HG03378 (cell line): ENCODE results near the gene TANC1.

Experiments
- ATAC-seq: cut with Tn5 transposase; IDR thresholded peaks from one replicate; pipeline ENCODE4 v1.9.1; 2021; ENCODE audit warnings: mild to moderate bottlenecking, moderate library complexity; ENCODE audit not compliant: unreplicated experiment

Gene TANC1

DNA sequence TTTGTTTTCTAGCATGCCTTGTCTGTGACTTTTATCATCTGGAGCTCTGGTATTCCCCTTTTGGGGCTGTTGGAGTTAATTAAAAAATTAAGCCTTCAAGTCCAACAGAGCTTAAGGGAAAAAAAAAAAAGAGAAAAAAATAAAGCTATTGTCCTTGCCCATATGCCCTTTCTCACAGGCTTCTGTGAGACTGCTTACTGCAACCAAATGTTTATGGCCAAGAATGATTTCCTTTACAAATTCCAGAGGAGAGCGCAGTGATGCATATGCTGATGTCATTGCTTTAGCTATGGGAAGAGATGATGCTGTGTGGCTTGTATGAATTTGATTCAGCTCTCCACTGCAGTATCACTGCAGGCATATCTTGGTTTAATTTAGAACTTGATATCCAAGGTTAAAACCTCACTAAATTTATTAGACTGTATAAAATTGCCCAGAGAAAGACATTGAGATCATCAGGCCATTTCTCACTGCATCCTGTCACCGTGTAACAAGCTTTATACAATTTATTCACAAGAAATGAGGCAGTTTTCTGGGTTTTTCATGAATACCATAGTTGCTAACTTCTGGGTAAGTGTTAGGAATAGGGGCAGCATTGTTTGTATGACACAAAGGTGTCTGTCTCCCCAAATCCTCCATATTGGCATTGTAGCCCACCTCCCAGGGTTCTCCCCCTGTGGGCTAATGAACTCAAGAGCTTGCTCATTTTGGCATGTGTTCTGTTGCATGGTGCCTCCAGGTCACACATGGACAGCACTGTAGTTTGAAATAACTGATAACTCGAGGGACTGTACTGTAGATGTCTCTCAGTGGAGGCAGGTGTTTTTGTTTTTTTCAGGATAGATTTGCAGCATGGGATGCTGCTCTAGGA is 85.0 kb downstream of the TANC1 start:
- ATAC-seq: no peak

DNA sequence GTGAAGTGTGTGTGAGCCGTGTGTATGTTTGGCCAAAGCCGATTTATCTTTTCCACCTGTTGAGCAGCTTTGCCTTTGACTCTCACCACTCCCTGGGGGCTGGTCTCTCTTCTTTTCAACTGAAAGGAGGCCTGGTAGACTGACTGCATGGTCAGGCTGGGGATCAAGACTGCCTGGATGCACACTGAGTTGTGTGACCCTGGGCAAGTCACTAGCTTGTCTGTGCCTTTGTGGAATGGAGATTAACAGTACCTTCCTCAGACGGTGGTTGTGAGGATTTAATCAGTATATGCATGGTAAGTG is 85.5 kb downstream of the TANC1 start:
- ATAC-seq: no peak

DNA sequence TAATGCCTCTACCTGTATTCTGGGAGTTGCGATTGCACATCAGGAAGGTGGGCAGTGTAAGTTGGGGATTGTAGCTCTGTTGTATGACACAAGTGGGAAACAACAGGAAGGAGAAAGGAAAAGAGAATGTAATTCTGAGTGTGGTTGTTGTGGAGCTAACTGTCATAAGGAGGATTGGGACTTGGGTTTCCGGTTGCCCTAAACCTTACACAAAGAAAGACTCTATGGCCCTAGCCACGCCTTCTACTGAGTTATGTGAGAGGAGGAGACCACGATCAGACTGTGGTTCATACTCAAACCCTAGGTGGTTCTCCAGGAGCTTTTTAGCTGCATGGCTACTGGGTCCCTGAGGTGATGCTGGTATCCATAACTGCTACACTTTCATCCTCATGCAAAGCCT is 86.5 kb downstream of the TANC1 start:
- no peak for ATAC-seq

DNA sequence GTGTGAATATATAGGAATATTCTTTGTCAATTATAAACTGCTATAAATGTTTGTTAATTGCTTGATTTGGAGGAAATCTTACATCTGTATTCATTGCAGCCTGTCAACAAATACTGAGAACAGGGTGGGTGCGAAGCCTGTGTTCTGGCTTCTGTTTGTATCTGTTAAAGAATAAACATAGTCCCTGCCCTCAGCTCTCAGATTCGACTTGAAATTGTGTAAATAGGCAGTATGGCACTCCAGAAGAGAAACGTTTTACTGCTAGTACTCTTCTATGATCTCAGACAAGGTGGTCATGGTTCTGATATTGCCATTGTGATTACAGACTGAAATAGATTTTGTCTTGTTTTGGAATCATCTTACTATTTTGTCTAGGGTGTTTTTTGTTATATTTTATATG is 92.1 kb downstream of the TANC1 start:
- ATAC-seq: no peak

DNA sequence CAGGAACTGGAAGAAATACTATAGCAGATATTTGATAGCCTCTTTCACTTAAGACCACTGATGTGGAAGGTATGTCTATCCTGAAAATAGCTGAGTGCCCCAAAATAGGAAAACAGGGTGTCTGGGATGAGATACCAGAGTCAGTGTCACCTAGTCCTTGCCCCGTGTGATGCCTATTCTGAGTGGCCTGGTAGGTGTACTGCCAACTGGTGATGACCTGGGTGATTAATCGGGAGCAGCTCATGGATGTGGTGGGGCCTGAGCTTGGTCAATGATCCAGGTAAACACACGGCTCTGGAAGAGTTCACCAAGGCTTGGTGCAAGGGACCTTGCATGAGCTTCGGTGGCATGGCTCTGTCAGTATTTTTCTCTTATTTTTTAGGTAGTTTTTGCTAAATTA is 95.2 kb downstream of the TANC1 start:
- no peak for ATAC-seq

DNA sequence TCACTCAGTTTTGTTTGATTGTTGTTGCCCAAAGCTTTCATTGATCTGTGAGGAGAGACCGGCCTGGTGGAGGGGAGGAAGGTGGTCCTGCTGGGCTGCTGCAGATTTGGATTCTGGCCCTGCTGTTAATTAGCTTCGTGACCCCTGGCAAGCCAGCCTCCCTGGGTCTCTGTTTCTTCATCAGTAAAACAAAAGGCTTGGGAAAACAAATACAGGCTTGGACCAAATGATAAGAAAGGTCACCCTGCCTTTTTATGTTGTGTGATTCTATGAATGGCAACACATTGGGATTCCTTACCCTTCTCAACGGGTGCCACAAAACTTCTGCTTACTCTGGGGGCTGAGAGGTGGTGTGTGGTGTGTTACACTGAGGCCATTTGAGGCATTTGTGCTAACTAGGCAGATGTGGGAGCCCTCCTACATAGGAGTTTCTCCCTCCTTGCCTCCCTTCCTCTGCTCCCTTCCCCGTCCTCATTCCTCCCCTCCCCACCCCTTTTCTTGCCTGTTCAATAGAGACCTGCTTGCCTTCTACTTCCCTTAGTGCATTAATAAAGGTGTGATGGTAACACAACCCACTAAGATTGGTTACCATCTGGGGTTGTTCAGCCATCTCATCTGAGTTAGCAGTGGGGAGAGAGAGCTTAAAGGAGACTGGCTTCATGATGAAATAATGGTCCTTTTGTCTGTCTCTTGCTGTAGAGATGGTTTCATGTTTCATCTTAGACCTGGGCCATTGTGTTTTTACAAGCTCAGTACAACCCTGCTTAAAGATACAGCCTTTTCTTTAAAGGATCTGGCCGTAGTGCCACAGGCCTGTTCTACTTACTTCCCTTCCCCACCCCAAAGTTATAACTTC is 96.2 kb downstream of the TANC1 start:
- no peak for ATAC-seq

DNA sequence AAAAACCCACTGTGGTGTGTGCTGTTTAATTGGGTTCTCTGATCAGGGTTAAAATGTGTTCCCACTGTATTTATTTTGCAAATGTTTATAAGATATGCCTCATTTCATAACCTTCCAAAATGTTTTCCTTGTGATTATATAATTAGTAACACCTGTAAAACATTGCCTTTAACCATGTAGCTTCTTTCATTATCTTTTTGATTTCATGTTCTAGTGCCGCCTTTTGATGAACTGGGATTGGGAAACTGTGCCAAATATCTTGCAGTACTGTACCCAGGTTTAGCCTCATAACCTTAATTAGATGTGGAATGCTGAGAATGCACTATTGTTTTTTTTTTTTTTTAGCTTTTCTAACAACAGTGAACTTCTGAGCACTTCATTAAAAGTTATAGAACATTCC is 96.9 kb downstream of the TANC1 start:
- no peak for ATAC-seq

DNA sequence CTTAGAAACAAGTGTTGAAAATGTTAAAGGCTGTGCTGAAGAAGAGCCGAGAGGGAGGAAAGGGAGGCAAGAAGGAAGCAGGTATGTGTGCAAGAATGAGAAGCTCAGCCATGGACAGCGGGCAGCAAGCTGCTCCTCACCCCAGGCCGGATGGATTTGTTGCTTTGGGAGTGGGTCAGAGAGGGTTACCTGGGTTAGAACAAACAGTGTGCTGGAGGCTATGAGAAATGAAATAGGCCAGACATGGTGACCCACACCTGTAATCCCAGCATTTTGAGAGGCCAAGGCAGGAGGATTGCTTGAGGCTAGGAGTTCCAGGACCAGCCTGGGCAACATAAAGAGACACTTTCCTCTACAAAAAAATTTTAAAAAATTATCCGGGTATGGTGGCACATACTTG is 97.5 kb downstream of the TANC1 start:
- no peak for ATAC-seq

DNA sequence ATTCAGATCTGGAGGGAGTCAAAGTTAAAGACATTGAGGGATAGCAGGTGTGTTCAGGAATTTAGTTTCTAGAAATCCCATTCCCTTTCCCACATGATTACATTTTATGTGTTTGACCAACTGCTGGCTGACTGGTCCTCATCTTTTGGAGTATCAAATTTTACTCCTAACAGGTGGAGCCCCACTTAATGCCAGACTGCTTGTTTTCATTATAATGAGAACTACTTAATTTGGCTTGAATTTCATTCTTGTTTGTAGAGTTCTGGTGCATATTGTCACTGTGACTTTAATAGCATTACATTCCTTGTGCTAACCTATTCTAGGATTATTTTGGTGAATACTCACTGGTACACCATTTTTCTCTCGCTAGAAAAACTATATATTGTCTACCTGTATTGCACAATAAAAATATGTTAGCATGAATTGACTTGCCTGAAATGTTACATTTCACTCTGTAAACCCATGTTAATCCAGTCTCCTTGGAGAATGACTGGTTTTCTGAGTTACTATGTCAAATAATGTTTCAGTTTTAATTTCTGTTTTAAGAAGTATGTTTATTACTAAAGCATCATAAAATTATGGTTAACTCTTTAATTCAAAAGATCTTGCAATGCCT is 98.2 kb downstream of the TANC1 start:
- no peak for ATAC-seq

DNA sequence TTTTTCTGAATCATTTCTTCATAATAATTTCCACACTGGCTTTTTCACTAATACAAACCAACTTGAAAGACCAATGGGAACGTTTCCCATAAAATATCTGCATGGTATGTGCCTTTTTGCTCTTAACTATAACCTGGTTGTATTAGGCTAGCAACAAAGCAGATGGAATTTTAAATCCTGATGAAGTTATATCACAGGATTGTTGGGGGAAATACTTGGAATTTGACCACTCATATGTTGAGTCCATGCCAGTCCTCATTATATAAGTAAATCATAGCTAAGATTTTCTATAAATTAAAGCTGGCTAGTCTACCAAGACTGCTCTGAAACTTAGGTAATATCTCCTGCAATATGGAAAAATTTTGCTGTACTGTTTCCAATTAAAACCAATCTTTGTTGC is 99.5 kb downstream of the TANC1 start:
- ATAC-seq: no peak

DNA sequence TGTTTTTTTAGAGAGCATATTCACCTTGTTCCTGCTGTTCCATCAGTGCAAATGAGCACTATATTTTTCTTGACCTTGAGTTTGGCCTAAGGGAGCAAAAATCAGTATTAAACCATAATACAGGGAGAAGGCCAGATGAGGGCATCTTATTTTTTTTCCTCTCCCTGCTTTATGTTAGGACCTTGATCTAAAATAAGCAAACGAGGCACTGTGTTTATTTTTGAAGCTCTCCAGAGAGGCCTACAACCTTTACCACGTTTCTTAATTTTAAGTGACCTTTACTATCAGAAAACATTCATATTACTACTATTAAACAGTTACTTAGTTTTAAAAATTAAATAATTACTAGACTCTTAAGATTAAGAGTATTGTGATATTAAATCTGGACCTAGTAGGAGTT is 100.8 kb downstream of the TANC1 start:
- no peak for ATAC-seq

DNA sequence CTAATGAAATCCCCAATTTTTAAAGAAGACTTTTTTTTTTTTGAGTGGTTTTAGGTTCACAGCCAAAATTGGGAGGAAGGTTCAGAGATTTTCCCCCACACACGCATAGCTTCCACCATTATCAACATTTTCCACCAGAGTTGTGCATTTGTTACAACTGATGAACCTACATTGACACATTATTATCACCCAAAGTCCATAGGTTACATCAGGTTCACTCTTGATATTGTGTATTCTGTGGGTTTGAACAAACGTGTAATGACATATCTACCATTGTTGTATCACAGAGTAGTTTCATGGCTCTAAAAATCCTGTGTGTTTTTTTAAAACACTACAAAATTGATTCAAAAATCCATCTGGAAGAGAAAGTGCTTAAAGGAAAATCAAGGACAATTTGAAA is 101.8 kb downstream of the TANC1 start:
- ATAC-seq: no peak

DNA sequence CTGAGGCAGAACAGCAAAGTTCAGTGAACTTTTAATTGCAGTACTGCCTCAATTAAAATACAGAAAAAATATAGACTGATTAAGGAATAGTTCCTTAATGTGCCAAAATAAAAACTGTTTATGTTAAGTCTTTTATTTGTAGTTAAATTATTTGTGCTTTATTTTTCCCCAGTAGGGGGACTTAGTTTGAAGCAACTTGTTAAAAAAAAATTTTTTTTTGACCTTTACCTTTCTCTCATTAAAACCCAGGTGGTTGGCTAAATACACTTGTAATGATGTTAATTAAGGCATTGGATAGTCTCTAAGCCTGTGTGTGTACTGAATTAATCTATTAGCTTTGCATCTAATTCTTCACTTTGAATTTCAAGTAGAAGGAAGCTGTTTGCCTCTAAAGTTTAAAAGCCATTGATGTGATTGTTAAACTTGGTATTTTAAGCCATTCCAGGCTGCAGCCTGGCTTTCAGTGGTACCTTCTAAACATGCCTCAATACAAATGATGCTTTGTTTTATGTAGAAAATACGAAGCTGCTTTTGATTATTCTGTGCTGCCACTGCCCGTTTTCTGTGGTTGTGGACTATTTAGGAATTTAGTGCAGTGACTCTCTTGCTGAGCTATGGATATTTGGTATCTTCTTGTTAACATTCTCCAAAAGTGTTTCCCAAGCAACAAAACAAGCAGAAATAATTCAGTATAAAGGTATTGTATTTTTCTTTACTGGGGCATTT is 102.9 kb downstream of the TANC1 start:
- ATAC-seq: no peak

DNA sequence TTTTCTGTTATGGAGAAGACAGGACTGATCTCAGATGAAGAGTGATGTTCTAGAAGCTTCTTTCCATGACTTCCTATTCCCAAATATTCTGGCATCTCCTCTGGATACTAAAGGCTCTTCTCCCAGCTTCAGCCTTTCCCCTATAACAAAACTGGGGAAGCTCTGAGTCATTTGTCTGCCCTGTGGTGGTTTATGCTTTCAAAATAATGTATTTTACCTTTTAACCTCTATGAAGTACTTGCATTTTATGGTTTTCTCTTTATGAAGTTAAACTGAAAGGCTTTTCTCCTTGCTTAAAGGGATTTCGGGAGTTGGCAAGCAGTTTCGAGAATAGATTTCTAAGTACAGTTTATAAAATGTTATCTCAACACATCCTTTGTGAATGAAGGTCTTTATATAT is 104.4 kb downstream of the TANC1 start:
- no peak for ATAC-seq

DNA sequence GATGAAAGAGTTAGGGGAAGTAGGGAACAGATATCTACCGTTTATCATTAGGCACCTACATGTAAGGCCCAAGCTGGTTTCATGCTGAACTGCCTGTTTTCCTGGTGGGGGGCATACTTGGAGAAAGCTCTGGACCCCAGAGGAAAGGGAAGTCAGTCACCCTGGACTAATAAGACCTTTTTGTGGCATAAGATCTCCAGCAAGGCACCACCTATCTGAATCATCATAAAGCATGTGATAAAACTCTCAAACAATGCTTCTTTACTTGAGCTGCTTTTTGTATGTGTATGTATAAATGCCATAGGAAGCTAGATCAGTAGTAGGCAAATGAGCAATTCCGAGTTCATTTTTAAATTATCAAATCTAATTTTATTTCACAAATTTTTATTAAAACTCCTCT is 104.8 kb downstream of the TANC1 start:
- ATAC-seq: no peak

DNA sequence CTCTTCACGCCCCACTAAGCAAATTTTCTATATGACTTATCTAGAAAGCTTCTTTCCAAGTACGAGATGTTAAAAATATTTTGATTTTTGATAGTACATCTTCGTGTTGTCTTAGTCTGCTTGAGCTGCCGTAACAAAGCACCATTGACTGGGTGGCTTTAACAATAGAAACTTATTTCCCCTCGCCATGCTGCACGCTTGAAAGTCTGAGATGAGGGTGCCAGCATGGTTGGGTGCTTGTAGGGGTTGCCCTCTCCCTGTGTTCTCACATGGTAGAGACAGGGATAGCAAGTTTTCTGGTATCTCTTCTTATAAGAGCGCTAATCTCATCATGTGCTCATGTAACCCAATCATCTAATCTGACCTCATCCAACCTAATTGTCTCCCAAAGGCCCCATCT is 106.2 kb downstream of the TANC1 start:
- no peak for ATAC-seq

DNA sequence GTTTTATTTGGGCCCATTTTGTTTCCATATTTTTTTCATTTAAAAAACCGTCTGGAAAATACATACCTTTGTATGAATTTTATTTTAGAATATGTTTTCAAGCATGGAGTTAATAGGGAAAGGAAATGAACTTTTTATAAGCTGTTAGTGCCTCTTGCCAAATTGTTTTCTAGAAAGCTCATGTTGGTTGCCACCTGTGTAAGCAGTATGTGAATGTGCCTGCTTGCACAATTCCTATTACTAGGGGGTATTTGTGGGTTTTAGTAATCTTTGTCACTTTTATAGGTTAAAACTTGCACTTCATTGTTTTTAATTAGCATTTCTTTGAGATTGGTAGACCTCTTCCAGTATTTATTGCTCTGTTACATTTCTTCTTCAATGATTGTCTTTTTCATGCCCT is 107.3 kb downstream of the TANC1 start:
- no peak for ATAC-seq

DNA sequence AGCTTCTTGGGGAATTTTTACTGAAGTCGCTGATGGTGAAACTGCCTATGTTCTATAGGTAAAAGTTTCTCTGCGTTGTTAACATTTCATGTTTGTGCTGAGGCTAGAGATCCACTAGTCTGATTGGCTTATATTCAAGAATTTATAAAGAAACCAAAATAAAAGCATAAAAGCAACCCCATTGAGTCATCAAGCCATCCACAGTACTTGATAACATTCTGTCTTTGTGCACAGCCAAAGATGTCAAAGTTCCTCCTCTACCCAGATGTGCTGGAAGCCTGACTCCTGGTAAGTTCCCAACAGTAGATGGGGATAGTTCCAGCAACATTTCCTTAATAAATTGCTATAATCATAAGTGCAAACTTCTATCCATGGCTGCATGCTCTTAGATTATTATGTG is 107.8 kb downstream of the TANC1 start:
- no peak for ATAC-seq

DNA sequence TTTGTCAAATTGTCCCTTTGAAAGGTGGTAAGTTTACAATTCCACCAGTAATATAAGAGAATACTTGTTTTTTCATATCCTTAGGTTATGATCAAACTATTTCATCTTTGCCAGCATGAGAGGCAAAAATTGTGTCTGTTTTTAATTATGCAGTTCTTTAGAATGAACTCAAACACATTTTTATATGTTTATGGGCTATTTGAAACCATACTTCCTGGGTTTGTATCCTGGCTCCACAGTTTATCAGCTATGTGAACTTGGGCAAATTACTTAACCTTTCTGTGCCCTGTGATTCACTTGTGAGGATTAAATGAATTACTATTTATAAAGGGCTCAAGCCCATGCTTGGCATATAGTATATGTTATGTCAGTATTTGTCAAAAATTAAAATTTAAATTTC is 109.4 kb downstream of the TANC1 start:
- no peak for ATAC-seq

DNA sequence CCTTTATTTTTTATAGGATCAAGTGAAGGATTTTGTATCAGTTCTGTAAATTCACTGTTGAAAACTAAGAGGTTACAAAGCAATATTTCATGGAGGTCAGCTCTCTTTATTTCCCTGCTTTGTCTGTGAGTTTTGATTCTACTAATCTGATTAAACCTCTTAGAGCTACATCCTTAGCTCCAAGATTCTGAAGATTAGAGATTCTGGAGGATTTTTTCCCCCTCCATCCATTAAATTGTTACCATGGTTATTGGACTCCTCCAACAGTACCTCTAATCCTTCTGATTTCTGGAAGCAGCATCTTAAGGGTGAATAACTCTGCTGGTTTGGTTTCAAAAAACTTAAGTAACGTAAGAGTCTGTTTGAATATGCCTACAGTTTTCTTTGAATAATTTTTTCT is 110.0 kb downstream of the TANC1 start:
- no peak for ATAC-seq

DNA sequence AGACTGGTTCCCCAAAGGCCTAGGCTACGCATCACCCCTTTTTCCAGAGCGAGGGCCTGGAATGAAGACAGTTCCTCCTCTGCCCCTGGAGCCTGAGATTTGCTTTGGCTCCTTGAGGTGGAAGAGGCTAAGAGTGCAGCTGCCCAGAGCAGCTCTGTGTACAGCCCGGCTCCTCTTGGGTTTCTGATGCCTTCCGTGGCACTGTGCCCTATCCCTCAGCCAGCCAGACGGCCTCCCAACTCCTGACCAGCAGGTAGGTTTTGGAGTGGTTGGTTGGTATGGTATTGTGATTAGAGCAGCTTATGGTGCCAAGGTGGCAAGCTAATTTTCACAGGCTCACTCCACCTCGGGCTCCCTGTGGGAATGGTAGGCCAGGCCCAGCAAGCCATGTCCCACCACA is 112.2 kb downstream of the TANC1 start:
- ATAC-seq: no peak
